Bronchial epithelial cell (primary cell): ENCODE data around the gene MTAP. TPM values are rescaled to one million over a fixed set of nuclear protein-coding genes. Genes with fewer than 3 reads are reported as not detected.

Experiments
- DNase-seq: peaks from one replicate; pipeline ENCODE4 v3.0.0-alpha.2; 2010; ENCODE audit warnings: low read depth
- FAIRE-seq: peaks from 2 replicates; lab custom pipeline; 2011; peaks lifted over from hg19 to GRCh38; lab: Jason Lieb, UNC
- H3K27me3 ChIP-seq: 2 replicates; pipeline ENCODE4 v1.5.1; 2011; ENCODE audit warnings: low read length; ENCODE audit not compliant: control insufficient read depth, insufficient read depth
- H3K36me3 ChIP-seq: 2 replicates; pipeline ENCODE4 v1.5.1; 2011; ENCODE audit warnings: low read length; ENCODE audit not compliant: control insufficient read depth, insufficient read depth
- H3K4me3 ChIP-seq: 2 replicates; pipeline ENCODE4 v1.5.1; 2011; ENCODE audit warnings: mild to moderate bottlenecking, low read depth, low read length, control low read depth
- CTCF ChIP-seq: IDR thresholded peaks from 2 replicates; pipeline ENCODE4 v1.5.1; 2011; ENCODE audit warnings: mild to moderate bottlenecking, moderate library complexity, low read length, control low read depth, inconsistent platforms; ENCODE audit not compliant: insufficient read depth, severe bottlenecking
- total RNA-seq: library from RNA; depleted of rRNA; stranded (reverse); fragments of >200 nt; gene quantifications from 2 replicates; pipeline ENCODE4 v1.2.1, GENCODE V29; 2014

Gene MTAP
- total RNA-seq, 1 donor from 2014 or later = 44.8 TPM

GRCh38 chr9:21966140-21966851 is 163.9 kb downstream of the MTAP start:
- no peak for TF ChIP-seq CTCF
- DNase-seq = no peak
- H3K27me3 ChIP-seq = peaks cover 33% of the 10 kb centered on the region
- no peak for FAIRE-seq
- H3K36me3 ChIP-seq = no peaks in the 10 kb centered on the region
- H3K4me3 ChIP-seq = no peak overlapping the region

GRCh38 chr9:21967169-21967568 is 164.7 kb downstream of the MTAP start:
- FAIRE-seq = no peak
- peaks cover 33% of the 10 kb centered on the region for H3K27me3 ChIP-seq
- H3K4me3 ChIP-seq = no peak overlapping the region
- TF ChIP-seq CTCF = no peak
- H3K36me3 ChIP-seq = no peaks in the 10 kb centered on the region
- DNase-seq = no peak

GRCh38 chr9:21967702-21968101 is 165.3 kb downstream of the MTAP start:
- H3K27me3 ChIP-seq = peaks cover 34% of the 10 kb centered on the region
- DNase-seq (no peak), FAIRE-seq (no peak)
- no peak for TF ChIP-seq CTCF
- H3K36me3 ChIP-seq = no peaks in the 10 kb centered on the region
- no peak overlapping the region for H3K4me3 ChIP-seq

GRCh38 chr9:21968331-21969010 is 166.0 kb downstream of the MTAP start:
- Histone ChIP-seq H3K27me3 (peaks cover 35% of the 10 kb centered on the region), H3K4me3 (no peak overlapping the region), H3K36me3 (no peaks in the 10 kb centered on the region)
- FAIRE-seq = no peak
- TF ChIP-seq CTCF = no peak
- DNase-seq = no peak

- Histone ChIP-seq H3K36me3 (no peaks in the 10 kb centered on the region), H3K27me3 (peaks cover 41% of the 10 kb centered on the region), H3K4me3 (no peak overlapping the region)
- TF ChIP-seq CTCF = no peak
- FAIRE-seq (no peak), DNase-seq (no peak)
Observed at GRCh38 chr9:21969011-21969940, 166.8 kb downstream of the MTAP start.
